HL-60 (cell line): ENCODE data around the gene MNAT1.

Experiments
- GABPA ChIP-seq: IDR thresholded peaks from 2 replicates; pipeline ENCODE4 v1.6.1; 2012; ENCODE audit warnings: low read depth
- POLR2AphosphoS5 ChIP-seq: IDR thresholded peaks from 2 replicates; pipeline ENCODE4 v1.6.1; 2012; ENCODE audit warnings: low read depth
- REST ChIP-seq: IDR thresholded peaks from 2 replicates; pipeline ENCODE4 v1.6.1; 2012; ENCODE audit warnings: low read depth; ENCODE audit not compliant: insufficient replicate concordance
- SPI1 ChIP-seq: IDR thresholded peaks from 2 replicates; pipeline ENCODE4 v1.6.1; 2012; ENCODE audit warnings: low read depth, mild to moderate bottlenecking, borderline replicate concordance
- TF ChIP-seq, protein P1 (sequence below): IDR thresholded peaks from one replicate; pipeline ENCODE4 v1.5.1; 2011; ENCODE audit warnings: low read length, control low read depth, inconsistent platforms; ENCODE audit not compliant: insufficient read depth

- TF ChIP-seq, protein P1, sequence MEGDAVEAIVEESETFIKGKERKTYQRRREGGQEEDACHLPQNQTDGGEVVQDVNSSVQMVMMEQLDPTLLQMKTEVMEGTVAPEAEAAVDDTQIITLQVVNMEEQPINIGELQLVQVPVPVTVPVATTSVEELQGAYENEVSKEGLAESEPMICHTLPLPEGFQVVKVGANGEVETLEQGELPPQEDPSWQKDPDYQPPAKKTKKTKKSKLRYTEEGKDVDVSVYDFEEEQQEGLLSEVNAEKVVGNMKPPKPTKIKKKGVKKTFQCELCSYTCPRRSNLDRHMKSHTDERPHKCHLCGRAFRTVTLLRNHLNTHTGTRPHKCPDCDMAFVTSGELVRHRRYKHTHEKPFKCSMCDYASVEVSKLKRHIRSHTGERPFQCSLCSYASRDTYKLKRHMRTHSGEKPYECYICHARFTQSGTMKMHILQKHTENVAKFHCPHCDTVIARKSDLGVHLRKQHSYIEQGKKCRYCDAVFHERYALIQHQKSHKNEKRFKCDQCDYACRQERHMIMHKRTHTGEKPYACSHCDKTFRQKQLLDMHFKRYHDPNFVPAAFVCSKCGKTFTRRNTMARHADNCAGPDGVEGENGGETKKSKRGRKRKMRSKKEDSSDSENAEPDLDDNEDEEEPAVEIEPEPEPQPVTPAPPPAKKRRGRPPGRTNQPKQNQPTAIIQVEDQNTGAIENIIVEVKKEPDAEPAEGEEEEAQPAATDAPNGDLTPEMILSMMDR, result no peak
- TF ChIP-seq POLR2AphosphoS5 (no peak), GABPA (no peak), SPI1 (no peak), REST (no peak)
Measured at GRCh38 chr14:60935319-60935718, 200.8 kb downstream of the MNAT1 start.
